ENCODE results near the gene HSPE1.
"Not testable (repeated sequence)": the region's sequence is repeated elsewhere in the genome, so short reads cannot be mapped to it uniquely, and the experiment has no call there.

HSPE1 gene

GRCh38 chr2:197499594-197500502, at the start of gene HSPE1, which contains the start of gene HSPD1:
Gene HSPE1 (plus strand): TSS chr2:197500379. CDS start chr2:197500437, 58 bp downstream.
Gene HSPD1 (minus strand): TSS chr2:197499840. CDS start chr2:197498848, 992 bp downstream.
- no peak for TF ChIP-seq JUND (IDR thresholded peaks at IDR 0.05; ENCODE audit: low read depth)
- peak; percentile 74 to 99 for DNase-seq (ENCODE audit: low read depth in 1 of 2, low spot score in 1 of 2)
- in situ Hi-C loops (cut with HindIII; ENCODE audit: low pct_unique_long_range_greater_than_20kb, low sequenced_read_pairs) = no loop called here

- in situ Hi-C loops (cut with HindIII; ENCODE audit: low pct_unique_long_range_greater_than_20kb, low sequenced_read_pairs) = no loop called here
- TF ChIP-seq JUND (IDR thresholded peaks at IDR 0.05; ENCODE audit: low read depth) = no peak
- DNase-seq (ENCODE audit: low read depth in 1 of 2, low spot score in 1 of 2) = no peak
Measured at GRCh38 chr2:197450465-197450864, 49.7 kb upstream of the HSPE1 start.

GRCh38 chr2:197450935-197451358, 49.2 kb upstream of the HSPE1 start:
- in situ Hi-C loops (cut with HindIII; ENCODE audit: low pct_unique_long_range_greater_than_20kb, low sequenced_read_pairs); DNase-seq (ENCODE audit: low read depth in 1 of 2, low spot score in 1 of 2): not testable (repeated sequence)

GRCh38 chr2:197452754-197453122, 47.4 kb upstream of the HSPE1 start:
- in situ Hi-C loops (cut with HindIII; ENCODE audit: low pct_unique_long_range_greater_than_20kb, low sequenced_read_pairs) = no loop called here
- no peak for DNase-seq (ENCODE audit: low read depth in 1 of 2, low spot score in 1 of 2)
- TF ChIP-seq JUND (IDR thresholded peaks at IDR 0.05; ENCODE audit: low read depth) = no peak

GRCh38 chr2:197453123-197453913, 46.9 kb upstream of the HSPE1 start, which contains the start of gene COQ10B:
Gene COQ10B (plus strand): TSS chr2:197453552. CDS start chr2:197453561, 9 bp downstream.
- DNase-seq (ENCODE audit: low read depth in 1 of 2, low spot score in 1 of 2) = peak; percentile 81 to 98

GRCh38 chr2:197453914-197454398, 46.2 kb upstream of the HSPE1 start:
- peak; percentile 31 to 87 for DNase-seq (ENCODE audit: low read depth in 1 of 2, low spot score in 1 of 2)
- in situ Hi-C loops (cut with HindIII; ENCODE audit: low pct_unique_long_range_greater_than_20kb, low sequenced_read_pairs) = no loop called here

More at GRCh38 chr2:197453123-197453913, 46.9 kb upstream of the HSPE1 start, which contains the start of gene COQ10B:
- in situ Hi-C loops (cut with HindIII; ENCODE audit: low pct_unique_long_range_greater_than_20kb, low sequenced_read_pairs) = no loop called here
- TF ChIP-seq JUND (IDR thresholded peaks at IDR 0.05; ENCODE audit: low read depth) = no peak

GRCh38 chr2:197454923-197455322, 45.3 kb upstream of the HSPE1 start:
- in situ Hi-C loops (cut with HindIII; ENCODE audit: low pct_unique_long_range_greater_than_20kb, low sequenced_read_pairs) = no loop called here
- TF ChIP-seq JUND (IDR thresholded peaks at IDR 0.05; ENCODE audit: low read depth) = no peak
- DNase-seq (ENCODE audit: low read depth in 1 of 2, low spot score in 1 of 2) = no peak

More at GRCh38 chr2:197453914-197454398, 46.2 kb upstream of the HSPE1 start:
- no peak for TF ChIP-seq JUND (IDR thresholded peaks at IDR 0.05; ENCODE audit: low read depth)

GRCh38 chr2:197455428-197455827, 44.8 kb upstream of the HSPE1 start:
- no peak for TF ChIP-seq JUND (IDR thresholded peaks at IDR 0.05; ENCODE audit: low read depth)
- DNase-seq (ENCODE audit: low read depth in 1 of 2, low spot score in 1 of 2) = no peak
- in situ Hi-C loops (cut with HindIII; ENCODE audit: low pct_unique_long_range_greater_than_20kb, low sequenced_read_pairs) = no loop called here

GRCh38 chr2:197460649-197461048, 39.5 kb upstream of the HSPE1 start:
- in situ Hi-C loops (cut with HindIII; ENCODE audit: low pct_unique_long_range_greater_than_20kb, low sequenced_read_pairs) = no loop called here
- no peak for TF ChIP-seq JUND (IDR thresholded peaks at IDR 0.05; ENCODE audit: low read depth)
- no peak for DNase-seq (ENCODE audit: low read depth in 1 of 2, low spot score in 1 of 2)

GRCh38 chr2:197461057-197461456, 39.1 kb upstream of the HSPE1 start:
- no peak for TF ChIP-seq JUND (IDR thresholded peaks at IDR 0.05; ENCODE audit: low read depth)
- in situ Hi-C loops (cut with HindIII; ENCODE audit: low pct_unique_long_range_greater_than_20kb, low sequenced_read_pairs) = no loop called here
- no peak for DNase-seq (ENCODE audit: low read depth in 1 of 2, low spot score in 1 of 2)

GRCh38 chr2:197464175-197464574, 36.0 kb upstream of the HSPE1 start:
- in situ Hi-C loops (cut with HindIII; ENCODE audit: low pct_unique_long_range_greater_than_20kb, low sequenced_read_pairs) = no loop called here
- TF ChIP-seq JUND (IDR thresholded peaks at IDR 0.05; ENCODE audit: low read depth) = no peak
- DNase-seq (ENCODE audit: low read depth in 1 of 2, low spot score in 1 of 2) = no peak

- no peak for TF ChIP-seq JUND (IDR thresholded peaks at IDR 0.05; ENCODE audit: low read depth)
- in situ Hi-C loops (cut with HindIII; ENCODE audit: low pct_unique_long_range_greater_than_20kb, low sequenced_read_pairs) = no loop called here
- no peak for DNase-seq (ENCODE audit: low read depth in 1 of 2, low spot score in 1 of 2)
Measured at GRCh38 chr2:197472166-197472565, 28.0 kb upstream of the HSPE1 start.

Data from T47D (cell line).